ENCODE measurements around the gene MOB3A.

Gene MOB3A

GRCh38 chr19:2047449-2048103 lies 48.5 kb downstream of the MOB3A start:
- no peaks in the 10 kb centered on the region for H3K27me3 ChIP-seq (ENCODE audit: control insufficient read depth in 3 of 3, insufficient read depth in 3 of 3, low read depth in 1 of 3, low read length in 3 of 3)
- H2AK5ac ChIP-seq (ENCODE audit: low read depth, low read length), result peak overlapping the region; percentile 46
- no CpG with 5 or more reads among the region's 22 CpGs for WGBS, 2 donors (ENCODE audit: extremely low coverage in 2 of 2, insufficient read length in 2 of 2, insufficient replicate concordance in 1 of 2)
- no peaks in the 10 kb centered on the region for H3K9me3 ChIP-seq (replicated peaks in 1 of 2; ENCODE audit: control insufficient read depth in 2 of 2, insufficient read depth in 1 of 2, low read depth in 1 of 2, low read length in 2 of 2)
- H3K14ac ChIP-seq (ENCODE audit: low read length), result peak overlapping the region; percentile 38
- peaks cover 20 to 21% of the 10 kb centered on the region in 2 donors for H3K4me1 ChIP-seq (ENCODE audit: control insufficient read depth in 2 of 2, insufficient read depth in 1 of 2, low read depth in 1 of 2, low read length in 2 of 2)
- no peak overlapping the region for H3K4ac ChIP-seq (ENCODE audit: low read length)
- H2AFZ ChIP-seq (ENCODE audit: low read length), result no peak overlapping the region
- no peak overlapping the region for H3K4me3 ChIP-seq (ENCODE audit: low read length in 2 of 2)
- H3K18ac ChIP-seq (ENCODE audit: low read length), result peak overlapping the region; percentile 48
- no peak overlapping the region for H2BK15ac ChIP-seq (ENCODE audit: low read length)
- peak overlapping the region; percentile 75 for H2BK5ac ChIP-seq (ENCODE audit: low read length)
- no peak overlapping the region for H3K4me2 ChIP-seq (ENCODE audit: insufficient read depth, low read length, poor library complexity, severe bottlenecking)
- peak overlapping the region; percentile 73 for H3K23ac ChIP-seq (ENCODE audit: low read depth, low read length, poor library complexity)
- peak overlapping the region; percentile 43 for H4K8ac ChIP-seq (ENCODE audit: low read depth, low read length)
- peaks cover 33 to 60% of the 10 kb centered on the region in 2 donors for H3K36me3 ChIP-seq (replicated peaks in 1 of 2; ENCODE audit: control insufficient read depth in 2 of 2, insufficient read depth in 2 of 2, low read length in 2 of 2)
- no peak overlapping the region for H2BK120ac ChIP-seq (ENCODE audit: low read depth, low read length)
- no peak overlapping the region for H2BK12ac ChIP-seq (ENCODE audit: low read length)
- H3K27ac ChIP-seq (replicated peaks; ENCODE audit: low read length), result no peak overlapping the region
- no peak overlapping the region for H3K9ac ChIP-seq (ENCODE audit: low read depth, low read length, poor library complexity)
- H4K91ac ChIP-seq (ENCODE audit: low read depth, low read length, poor library complexity), result no peak overlapping the region
- H3K79me1 ChIP-seq (ENCODE audit: low read depth, low read length), result peaks cover 53% of the 10 kb centered on the region
- no peak for DNase-seq (ENCODE audit: low spot score)

- H2BK12ac ChIP-seq (ENCODE audit: low read length), result no peak overlapping the region
- H3K27ac ChIP-seq (replicated peaks; ENCODE audit: low read length), result no peak overlapping the region
- no peak overlapping the region for H2AFZ ChIP-seq (ENCODE audit: low read length)
- H2BK120ac ChIP-seq (ENCODE audit: low read depth, low read length), result no peak overlapping the region
- no peak overlapping the region for H2BK15ac ChIP-seq (ENCODE audit: low read length)
- DNase-seq (ENCODE audit: low spot score), result no peak
- no peak overlapping the region for H4K91ac ChIP-seq (ENCODE audit: low read depth, low read length, poor library complexity)
- H3K14ac ChIP-seq (ENCODE audit: low read length), result peak overlapping the region; percentile 38
- H2BK5ac ChIP-seq (ENCODE audit: low read length), result no peak overlapping the region
- H3K23ac ChIP-seq (ENCODE audit: low read depth, low read length, poor library complexity), result no peak overlapping the region
- H2AK5ac ChIP-seq (ENCODE audit: low read depth, low read length), result no peak overlapping the region
- peaks cover 17 to 25% of the 10 kb centered on the region in 2 donors for H3K4me1 ChIP-seq (ENCODE audit: control insufficient read depth in 2 of 2, insufficient read depth in 1 of 2, low read depth in 1 of 2, low read length in 2 of 2)
- peaks cover 33 to 64% of the 10 kb centered on the region in 2 donors for H3K36me3 ChIP-seq (replicated peaks in 1 of 2; ENCODE audit: control insufficient read depth in 2 of 2, insufficient read depth in 2 of 2, low read length in 2 of 2)
- H3K4me3 ChIP-seq (ENCODE audit: low read length in 2 of 2), result no peak overlapping the region
- no peak overlapping the region for H3K9ac ChIP-seq (ENCODE audit: low read depth, low read length, poor library complexity)
- no peak overlapping the region for H3K18ac ChIP-seq (ENCODE audit: low read length)
- H3K4me2 ChIP-seq (ENCODE audit: insufficient read depth, low read length, poor library complexity, severe bottlenecking), result no peak overlapping the region
- H4K8ac ChIP-seq (ENCODE audit: low read depth, low read length), result peak overlapping the region; percentile 23
- H3K4ac ChIP-seq (ENCODE audit: low read length), result no peak overlapping the region
- no peaks in the 10 kb centered on the region for H3K9me3 ChIP-seq (replicated peaks in 1 of 2; ENCODE audit: control insufficient read depth in 2 of 2, insufficient read depth in 1 of 2, low read depth in 1 of 2, low read length in 2 of 2)
- H3K27me3 ChIP-seq (ENCODE audit: control insufficient read depth in 3 of 3, insufficient read depth in 3 of 3, low read depth in 1 of 3, low read length in 3 of 3), result no peaks in the 10 kb centered on the region
- peaks cover 52% of the 10 kb centered on the region for H3K79me1 ChIP-seq (ENCODE audit: low read depth, low read length)
- no CpG with 5 or more reads among the region's 6 CpGs for WGBS, 2 donors (ENCODE audit: extremely low coverage in 2 of 2, insufficient read length in 2 of 2, insufficient replicate concordance in 1 of 2)
Observed at GRCh38 chr19:2047076-2047448, 49.1 kb downstream of the MOB3A start.

DNA sequence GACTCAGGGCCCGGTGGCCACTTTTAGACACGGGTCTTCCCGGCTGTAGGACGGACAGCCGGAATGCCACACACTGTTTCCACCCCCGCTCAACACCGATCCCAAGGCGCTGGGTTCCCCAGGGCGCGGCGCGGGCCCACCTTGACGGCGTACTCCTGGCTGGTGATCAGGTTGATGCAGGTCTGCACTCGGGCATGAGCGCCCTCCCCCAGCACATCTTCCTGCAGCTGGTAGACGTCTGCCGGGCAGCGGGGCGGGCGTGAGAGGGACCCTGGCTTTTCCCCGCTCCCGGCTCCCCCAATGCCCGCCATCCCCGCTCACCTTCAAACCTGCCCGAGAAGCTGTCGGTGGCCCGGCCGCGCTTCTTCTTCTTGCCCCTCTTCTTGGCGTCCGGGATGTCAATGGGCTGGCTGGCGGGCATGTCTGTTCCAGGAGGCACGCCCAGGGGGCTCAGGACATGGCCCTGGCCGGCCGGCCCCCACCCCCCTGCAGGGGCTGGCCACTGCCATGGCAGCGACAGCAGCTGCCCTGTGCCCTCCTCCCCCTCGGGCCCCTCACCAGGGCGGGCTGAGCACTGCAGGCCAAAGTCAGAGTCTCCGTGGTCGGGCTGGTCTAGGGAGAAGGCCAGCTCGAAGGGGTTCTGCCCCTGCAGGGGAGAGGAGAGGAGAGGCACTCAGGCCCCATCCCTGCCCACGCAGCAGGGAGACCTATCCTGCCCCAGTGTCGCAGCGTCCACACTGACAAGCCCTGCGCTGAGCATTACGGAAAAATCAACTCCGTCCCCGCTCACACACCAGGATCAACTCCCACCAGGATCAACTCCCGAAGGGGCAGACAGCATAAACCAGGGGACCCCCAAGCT lies 49.8 kb downstream of the MOB3A start:
- no peak for DNase-seq (ENCODE audit: low spot score)
- peaks cover 17 to 27% of the 10 kb centered on the region in 2 donors for H3K4me1 ChIP-seq (ENCODE audit: control insufficient read depth in 2 of 2, insufficient read depth in 1 of 2, low read depth in 1 of 2, low read length in 2 of 2)

GRCh38 chr19:2045501-2046045 lies 50.6 kb downstream of the MOB3A start:
- H2BK5ac ChIP-seq (ENCODE audit: low read length), result no peak overlapping the region
- H3K4me2 ChIP-seq (ENCODE audit: insufficient read depth, low read length, poor library complexity, severe bottlenecking), result no peak overlapping the region
- H3K9ac ChIP-seq (ENCODE audit: low read depth, low read length, poor library complexity), result no peak overlapping the region
- H3K36me3 ChIP-seq (replicated peaks in 1 of 2; ENCODE audit: control insufficient read depth in 2 of 2, insufficient read depth in 2 of 2, low read length in 2 of 2), result peaks cover 43 to 78% of the 10 kb centered on the region in 2 donors
- H2BK120ac ChIP-seq (ENCODE audit: low read depth, low read length), result no peak overlapping the region
- peaks cover 62% of the 10 kb centered on the region for H3K79me1 ChIP-seq (ENCODE audit: low read depth, low read length)
- no peak overlapping the region for H3K4ac ChIP-seq (ENCODE audit: low read length)
- no peak overlapping the region for H3K14ac ChIP-seq (ENCODE audit: low read length)
- H3K4me1 ChIP-seq (ENCODE audit: control insufficient read depth in 2 of 2, insufficient read depth in 1 of 2, low read depth in 1 of 2, low read length in 2 of 2), result peaks cover 17 to 34% of the 10 kb centered on the region in 2 donors
- no peak overlapping the region for H2AFZ ChIP-seq (ENCODE audit: low read length)
- H3K27me3 ChIP-seq (ENCODE audit: control insufficient read depth in 3 of 3, insufficient read depth in 3 of 3, low read depth in 1 of 3, low read length in 3 of 3), result no peaks in the 10 kb centered on the region
- H2BK15ac ChIP-seq (ENCODE audit: low read length), result no peak overlapping the region
- H2AK5ac ChIP-seq (ENCODE audit: low read depth, low read length), result no peak overlapping the region
- no peak overlapping the region for H2BK12ac ChIP-seq (ENCODE audit: low read length)
- no peak overlapping the region for H3K23ac ChIP-seq (ENCODE audit: low read depth, low read length, poor library complexity)
- no peak overlapping the region for H3K4me3 ChIP-seq (ENCODE audit: low read length in 2 of 2)
- no CpG with 5 or more reads among the region's 14 CpGs for WGBS, 2 donors (ENCODE audit: extremely low coverage in 2 of 2, insufficient read length in 2 of 2, insufficient replicate concordance in 1 of 2)
- H4K8ac ChIP-seq (ENCODE audit: low read depth, low read length), result no peak overlapping the region
- DNase-seq (ENCODE audit: low spot score), result no peak
- H3K27ac ChIP-seq (replicated peaks; ENCODE audit: low read length), result no peak overlapping the region
- no peak overlapping the region for H3K18ac ChIP-seq (ENCODE audit: low read length)
- no peaks in the 10 kb centered on the region for H3K9me3 ChIP-seq (replicated peaks in 1 of 2; ENCODE audit: control insufficient read depth in 2 of 2, insufficient read depth in 1 of 2, low read depth in 1 of 2, low read length in 2 of 2)
- no peak overlapping the region for H4K91ac ChIP-seq (ENCODE audit: low read depth, low read length, poor library complexity)

More for the DNA sequence above, 49.8 kb downstream of the MOB3A start:
- Histone ChIP-seq H2AFZ (ENCODE audit: low read length) (no peak overlapping the region), H3K4ac (ENCODE audit: low read length) (no peak overlapping the region), H3K4me2 (ENCODE audit: insufficient read depth, low read length, poor library complexity, severe bottlenecking) (no peak overlapping the region), H3K36me3 (replicated peaks in 1 of 2; ENCODE audit: control insufficient read depth in 2 of 2, insufficient read depth in 2 of 2, low read length in 2 of 2) (peaks cover 37 to 71% of the 10 kb centered on the region in 2 donors), H2BK5ac (ENCODE audit: low read length) (no peak overlapping the region), H3K18ac (ENCODE audit: low read length) (no peak overlapping the region), H4K91ac (ENCODE audit: low read depth, low read length, poor library complexity) (no peak overlapping the region), H2BK15ac (ENCODE audit: low read length) (no peak overlapping the region), H3K9me3 (replicated peaks in 1 of 2; ENCODE audit: control insufficient read depth in 2 of 2, insufficient read depth in 1 of 2, low read depth in 1 of 2, low read length in 2 of 2) (no peaks in the 10 kb centered on the region), H3K79me1 (ENCODE audit: low read depth, low read length) (peaks cover 56% of the 10 kb centered on the region), H2BK12ac (ENCODE audit: low read length) (no peak overlapping the region), H3K14ac (ENCODE audit: low read length) (no peak overlapping the region), H3K23ac (ENCODE audit: low read depth, low read length, poor library complexity) (peak overlapping the region; percentile 44), H2AK5ac (ENCODE audit: low read depth, low read length) (no peak overlapping the region), H4K8ac (ENCODE audit: low read depth, low read length) (no peak overlapping the region), H2BK120ac (ENCODE audit: low read depth, low read length) (no peak overlapping the region), H3K27me3 (ENCODE audit: control insufficient read depth in 3 of 3, insufficient read depth in 3 of 3, low read depth in 1 of 3, low read length in 3 of 3) (no peaks in the 10 kb centered on the region), H3K4me3 (ENCODE audit: low read length in 2 of 2) (no peak overlapping the region), H3K9ac (ENCODE audit: low read depth, low read length, poor library complexity) (no peak overlapping the region), H3K27ac (replicated peaks; ENCODE audit: low read length) (no peak overlapping the region)
- WGBS, 2 donors (ENCODE audit: extremely low coverage in 2 of 2, insufficient read length in 2 of 2, insufficient replicate concordance in 1 of 2), result no CpG with 5 or more reads among the region's 50 CpGs

Measured in neuronal stem cell (in vitro differentiated cells).